ENCODE results near the gene MICU1. TPM values are rescaled to one million over a fixed set of nuclear protein-coding genes. Genes with fewer than 3 reads are reported as not detected.

MICU1 gene
- total and polyA plus RNA-seq, 10 of the 15 experiments (the other 5 are each of a cell fraction or from before 2014, with no cell fraction given), result 18.2 to 36.4 (median 22.2) TPM

- POLR2A ChIA-PET, result interaction anchor here (0.5 kb wide), 1 partner anchor 52 kb away, joined by 3 read pairs; no protein-coding TSS in a partner anchor
- CTCF ChIA-PET, result no interaction called here
- H3K4me3 ChIP-seq, result no peak overlapping the region
- RAD21 ChIA-PET (ENCODE audit: unreplicated experiment), result no interaction called here
- no peak for FAIRE-seq
- no peaks in the 10 kb centered on the region for H3K4me1 ChIP-seq (ENCODE audit: control insufficient read depth, insufficient read depth, low read length)
- BruUV-seq (replicated peaks), result no TSS peak
- TF ChIP-seq ZNF207 (IDR thresholded peaks at IDR 0.05; ENCODE audit: borderline replicate concordance) (no peak), BMI1 (IDR thresholded peaks at IDR 0.05; ENCODE audit: borderline replicate concordance) (no peak), NBN (IDR thresholded peaks at IDR 0.05) (no peak), SIN3A (IDR thresholded peaks at IDR 0.05; ENCODE audit: low read depth, low read length) (no peak), IRF5 (IDR thresholded peaks at IDR 0.05; ENCODE audit: borderline replicate concordance) (no peak), PAX5 (IDR thresholded peaks at IDR 0.05; ENCODE audit: borderline replicate concordance, low read depth, low read length) (no peak), TCF12 (IDR thresholded peaks at IDR 0.05; ENCODE audit: low read depth, low read length) (no peak), ZNF217 (IDR thresholded peaks at IDR 0.05) (no peak), MYC (IDR thresholded peaks at IDR 0.05; ENCODE audit: insufficient read depth, insufficient read length, insufficient replicate concordance, low read length, severe bottlenecking) (no peak), ZBED1 (IDR thresholded peaks at IDR 0.05; ENCODE audit: borderline replicate concordance) (no peak), ZNF592 (IDR thresholded peaks at IDR 0.05) (no peak), EP300 (IDR thresholded peaks at IDR 0.05; ENCODE audit: borderline replicate concordance in 1 of 2, control insufficient read depth in 1 of 2, low read depth in 2 of 2, low read length in 2 of 2) (no peak), IRF4 (IDR thresholded peaks at IDR 0.05; ENCODE audit: low read depth, low read length) (no peak), CTCF (IDR thresholded peaks at IDR 0.05 in 2 of 3, conservative IDR thresholded peaks at IDR 0.05 in 1 of 3; ENCODE audit: control insufficient read depth in 2 of 3, extremely low read depth in 1 of 3, insufficient read depth in 1 of 3, low read depth in 3 of 3, low read length in 3 of 3) (no peak)
- H2AFZ ChIP-seq (ENCODE audit: control insufficient read depth, low read depth, low read length), result no peak overlapping the region
- no peak overlapping the region for H3K4me2 ChIP-seq (ENCODE audit: control insufficient read depth, insufficient read depth)
- H3K79me2 ChIP-seq (ENCODE audit: control insufficient read depth, insufficient read depth, low read length), result no peaks in the 10 kb centered on the region
- intact Hi-C loops (cut with micrococcal nuclease; ENCODE audit: unreplicated experiment) (no loop called here), in situ Hi-C loops (cut with MboI) (no loop called here)
- H3K9me3 ChIP-seq (replicated peaks; ENCODE audit: control insufficient read depth, insufficient read depth, low read length), result no peaks in the 10 kb centered on the region
- DNase-seq (ENCODE audit: low read depth, low spot score), result no peak
- WGBS (ENCODE audit: insufficient coverage, insufficient replicate concordance, low lambda C conversion rate, missing lambda C conversion rate), result 100% methylated on average over 3 of the region's 3 CpGs
- SMC1A ChIA-PET (ENCODE audit: uncharacterized antibody, unreplicated experiment), result no interaction called here
- no peak for ATAC-seq
- no peaks in the 10 kb centered on the region for H3K36me3 ChIP-seq (ENCODE audit: control insufficient read depth in 2 of 2, insufficient read depth in 2 of 2, low read length in 1 of 2)
- no peak overlapping the region for H3K27ac ChIP-seq (ENCODE audit: control insufficient read depth, insufficient read depth)
- no peaks in the 10 kb centered on the region for H3K27me3 ChIP-seq (replicated peaks in 1 of 2; ENCODE audit: control insufficient read depth in 2 of 2, insufficient read depth in 2 of 2, low read length in 1 of 2)
- no peaks in the 10 kb centered on the region for H4K20me1 ChIP-seq (ENCODE audit: control insufficient read depth, insufficient read depth)
- H3K9ac ChIP-seq (ENCODE audit: control insufficient read depth, insufficient read depth, low read length), result no peak overlapping the region
These were observed 101.9 kb downstream of the MICU1 start for GRCh38 chr10:72523932-72524396.

Data from GM12878 (cell line).